Central memory CD4-positive, alpha-beta T cell (primary cell): ENCODE results near the gene TBC1D20.

Experiments used
- DNase-seq: peaks from one replicate; pipeline ENCODE4 v3.0.0; 2022

The TBC1D20 gene

GRCh38 chr20:437787-438486 lies 24.4 kb downstream of the TBC1D20 start:
- no peak for DNase-seq

- DNase-seq: no peak
These were observed 25.9 kb downstream of the TBC1D20 start for GRCh38 chr20:436476-436875.

- DNase-seq: no peak
These were observed 26.8 kb downstream of the TBC1D20 start for GRCh38 chr20:435558-435957.

GRCh38 chr20:434661-435419 lies 27.5 kb downstream of the TBC1D20 start:
- DNase-seq: no peak

GRCh38 chr20:434221-434620 lies 28.1 kb downstream of the TBC1D20 start:
- no peak for DNase-seq

- DNase-seq: peak; percentile 59
These were observed 28.9 kb downstream of the TBC1D20 start for GRCh38 chr20:433300-433975.

GRCh38 chr20:432677-433299 lies 29.5 kb downstream of the TBC1D20 start:
- no peak for DNase-seq

- no peak for DNase-seq
These were observed 30.1 kb downstream of the TBC1D20 start for GRCh38 chr20:432208-432607.

- DNase-seq: peak; percentile 13
These were observed 31.1 kb downstream of the TBC1D20 start for GRCh38 chr20:431012-431904.

GRCh38 chr20:430091-430999 lies 32.0 kb downstream of the TBC1D20 start:
- DNase-seq: no peak

GRCh38 chr20:428658-429200 lies 33.6 kb downstream of the TBC1D20 start:
- DNase-seq: no peak

GRCh38 chr20:427849-428657 lies 34.3 kb downstream of the TBC1D20 start:
- no peak for DNase-seq

- DNase-seq: no peak
These were observed 34.9 kb downstream of the TBC1D20 start for GRCh38 chr20:427401-427800.

- DNase-seq: no peak
These were observed 35.8 kb downstream of the TBC1D20 start for GRCh38 chr20:426566-426965.

- no peak for DNase-seq
These were observed 40.6 kb downstream of the TBC1D20 start for GRCh38 chr20:421685-422250.

GRCh38 chr20:420721-421574 lies 41.4 kb downstream of the TBC1D20 start:
- DNase-seq: no peak

GRCh38 chr20:420166-420620 lies 42.1 kb downstream of the TBC1D20 start:
- no peak for DNase-seq

GRCh38 chr20:419556-420165 lies 42.7 kb downstream of the TBC1D20 start:
- no peak for DNase-seq
